A549 treated with DMSO at 1 μM for 4 hours (cell line): ENCODE data around the gene ZNF358. TPM values are rescaled to one million over a fixed set of nuclear protein-coding genes. Genes with fewer than 3 reads are reported as not detected.

ENCODE experiments used
- total RNA-seq: library from RNA; stranded (reverse); fragments of 200-300 nt; extraction: Qiagen RNA extraction; gene quantifications from 5 replicates; pipeline ENCODE4 v1.2.3, GENCODE V29; 2022; ENCODE audit warnings: low read depth

The ZNF358 gene
- total RNA-seq, result 14.7 to 21.4 TPM (median 16.0 TPM) in 5 replicates

DNA sequence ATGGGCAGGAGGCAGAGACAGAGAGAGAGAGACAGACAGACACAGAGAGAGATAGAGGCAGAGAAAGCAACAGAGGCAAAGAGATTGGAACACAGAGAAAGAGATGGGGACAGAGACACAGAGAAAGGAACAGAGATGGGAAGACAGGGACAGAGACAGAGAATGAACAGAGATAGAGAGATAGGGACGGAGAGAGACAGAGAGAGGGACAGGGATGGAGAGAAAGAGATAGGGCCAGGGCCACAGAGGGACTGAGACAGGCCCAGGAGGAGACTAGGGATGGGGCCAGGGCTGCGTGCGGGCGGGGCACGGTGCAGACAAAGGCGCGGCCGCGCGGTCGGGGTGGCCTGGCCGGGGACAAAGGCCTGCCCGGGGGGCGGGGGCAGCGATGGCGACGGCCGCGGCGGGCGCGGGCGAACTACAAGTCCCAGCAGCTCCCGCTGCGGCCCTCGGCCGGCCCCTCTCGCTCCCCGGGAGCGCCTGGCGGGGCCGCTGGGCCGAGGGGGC is at the start of gene ZNF358:
Gene ZNF358 (plus strand): TSS at position 459 of the 507 bp plus-strand sequence. CDS start 3,140 bp downstream, outside the sequence.

DNA sequence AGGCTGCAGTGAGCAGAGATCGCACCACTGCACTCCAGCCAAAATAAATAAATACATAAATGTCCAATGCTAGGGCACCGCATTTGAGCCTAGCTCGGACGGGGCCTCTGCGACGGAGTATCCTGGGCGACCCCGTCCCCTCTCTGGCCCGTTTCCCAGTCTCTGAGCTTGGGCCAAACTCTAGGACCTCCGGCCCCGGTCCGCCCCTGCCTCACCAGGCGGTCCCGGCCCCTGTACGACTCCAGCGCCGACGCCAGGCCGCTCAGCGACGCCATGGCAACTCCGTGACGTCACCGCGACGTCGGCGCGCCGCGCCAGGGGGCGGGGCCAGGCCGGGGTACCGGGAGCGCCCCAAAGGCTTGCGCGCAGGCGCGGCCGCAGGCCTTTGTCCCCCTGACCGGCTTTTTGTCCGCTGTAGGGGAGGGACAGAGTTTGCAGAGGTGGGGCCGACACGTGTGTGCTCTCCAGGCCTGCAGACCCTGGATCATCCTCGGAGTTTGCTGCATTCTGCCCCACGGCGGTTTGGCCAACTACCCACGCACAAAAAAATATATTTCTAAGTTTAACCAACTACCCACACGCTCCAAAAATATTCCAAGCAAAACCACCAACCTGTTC is 27.1 kb upstream of the ZNF358 start, which contains the start of gene PEX11G:
Gene PEX11G (minus strand): TSS at position 300 of the 618 bp plus-strand sequence. CDS start 25 bp downstream, at position 275.

DNA sequence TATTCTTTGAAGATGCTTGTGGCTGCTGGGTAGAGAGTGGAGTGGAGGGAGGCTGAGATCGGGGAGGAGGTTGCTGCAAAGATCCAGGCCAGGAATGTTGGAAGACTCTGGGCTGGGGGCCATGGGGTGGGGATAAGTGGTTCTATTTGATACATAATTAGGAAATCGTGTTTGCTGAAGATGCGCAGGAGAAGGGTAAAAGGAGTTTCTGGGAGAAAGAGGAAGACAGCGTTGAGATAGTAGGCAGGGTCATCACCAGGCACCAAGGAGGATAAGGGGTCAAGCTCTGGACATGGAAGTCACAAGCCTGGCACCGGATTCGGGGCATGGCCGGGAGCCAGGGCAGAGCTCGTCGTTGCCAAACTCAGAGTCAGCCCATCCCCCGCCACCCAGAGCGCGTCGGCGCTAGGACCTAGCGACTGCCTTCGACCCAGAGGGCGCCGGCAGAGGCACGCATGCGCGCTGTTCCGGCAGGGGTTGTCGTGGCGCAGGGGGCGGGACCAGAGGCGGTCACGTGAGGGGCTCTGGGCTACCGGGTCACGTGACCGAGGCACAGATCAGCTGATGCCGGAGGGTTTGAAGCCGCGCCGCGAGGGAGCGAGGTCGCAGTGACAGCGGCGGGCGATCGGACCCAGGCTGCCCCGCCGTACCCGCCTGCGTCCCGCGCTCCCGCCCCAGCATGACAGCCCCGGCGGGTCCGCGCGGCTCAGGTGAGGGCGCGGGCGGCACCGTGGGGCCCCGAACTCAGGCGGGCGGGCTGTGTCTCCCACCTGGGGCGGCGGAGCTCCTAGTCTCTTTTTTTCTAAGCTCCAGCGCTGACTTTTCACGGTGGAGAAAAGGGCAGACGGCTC is 6.4 kb downstream of the ZNF358 start, which contains the start of gene MCOLN1:
Gene MCOLN1 (plus strand): TSS at position 553 of the 851 bp plus-strand sequence. CDS start 127 bp downstream, at position 680.

DNA sequence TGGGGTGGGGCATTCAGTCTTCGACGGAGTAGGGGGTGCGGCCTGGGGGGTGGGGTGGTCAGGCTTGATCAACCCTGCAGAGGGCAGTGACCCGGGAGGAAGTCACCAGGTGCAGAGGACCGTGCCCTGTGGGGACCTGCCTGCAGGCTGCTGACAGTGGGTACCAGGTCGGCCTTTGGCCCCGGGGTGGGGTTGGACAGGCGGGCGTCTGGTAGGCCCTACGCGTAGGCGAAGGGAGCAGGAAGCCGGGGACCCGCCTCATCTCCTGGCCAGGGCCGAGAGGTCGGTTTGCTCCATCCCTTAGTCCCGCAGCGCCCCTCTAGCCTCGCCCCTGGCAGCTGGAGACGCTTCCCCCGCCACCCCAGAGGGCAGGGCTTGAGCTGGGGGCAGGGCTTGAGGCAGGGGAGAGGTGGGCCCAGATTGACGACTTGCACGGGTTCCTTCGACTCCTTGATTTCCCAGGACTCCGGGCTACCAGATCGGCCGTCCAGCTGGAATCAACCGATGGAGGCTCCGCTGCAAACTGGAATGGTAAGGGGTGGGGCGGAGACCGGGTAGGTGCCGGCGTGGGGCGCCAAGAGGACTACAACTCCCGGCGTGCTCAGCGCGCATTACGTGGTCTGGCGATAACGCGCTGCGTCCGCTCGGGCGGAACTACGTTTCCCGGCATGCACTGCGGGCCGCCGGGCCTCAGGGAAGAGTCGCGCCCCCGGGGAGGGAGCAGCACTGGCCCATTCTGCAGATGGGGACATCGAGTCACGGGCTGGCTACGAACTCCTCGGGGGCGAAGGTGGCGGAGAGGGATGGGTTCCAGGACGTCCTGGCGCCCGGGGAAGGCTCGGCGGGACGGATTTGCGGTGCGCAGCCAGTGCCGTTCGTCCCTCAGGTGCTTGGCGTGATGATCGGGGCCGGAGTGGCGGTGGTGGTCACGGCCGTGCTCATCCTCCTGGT is 19.4 kb downstream of the ZNF358 start, which contains the start of gene PNPLA6:
Gene PNPLA6 (plus strand): TSS at position 671 of the 951 bp plus-strand sequence. CDS start 72 bp downstream, at position 743.

Other genes starting within 250 kb of the ZNF358 start
- 2.4 to 3.1 TPM (median 2.9 TPM) in 5 replicates for gene INSR, start 221.7 kb upstream of the ZNF358 start, total RNA-seq
- gene ARHGEF18, start 167.2 kb upstream of the ZNF358 start, total RNA-seq, result 45.9 to 56.3 TPM (median 54.0 TPM) in 5 replicates
- 1.7 to 2.3 TPM (median 1.9 TPM) in 5 replicates for gene PEX11G, start 27.1 kb upstream of the ZNF358 start, total RNA-seq
- 9.9 to 15.7 TPM (median 11.8 TPM) in 5 replicates for gene MCOLN1, start 6.5 kb downstream of the ZNF358 start, total RNA-seq
- 32.5 to 42.9 TPM (median 34.6 TPM) in 5 replicates for gene PNPLA6, start 19.6 kb downstream of the ZNF358 start, total RNA-seq
- 2.5 to 4.6 TPM (median 4.1 TPM) in 5 replicates for gene CAMSAP3, start 79.8 kb downstream of the ZNF358 start, total RNA-seq
- gene XAB2, start 113.4 kb downstream of the ZNF358 start, total RNA-seq, result 22.3 to 28.5 TPM (median 25.5 TPM) in 5 replicates
- gene PET100, start 113.7 kb downstream of the ZNF358 start, total RNA-seq, result 44.0 to 65.6 TPM (median 46.6 TPM) in 5 replicates
- gene PCP2, start 117.6 kb downstream of the ZNF358 start, total RNA-seq, result not detected in 5 replicates
- 36.6 to 42.0 TPM (median 39.7 TPM) in 5 replicates for gene STXBP2, start 121.0 kb downstream of the ZNF358 start, total RNA-seq
- not detected in 5 replicates for gene RETN, start 152.9 kb downstream of the ZNF358 start, total RNA-seq
- gene MCEMP1, start 161.0 kb downstream of the ZNF358 start, total RNA-seq, result not detected in 5 replicates
- gene TRAPPC5, start 164.7 kb downstream of the ZNF358 start, total RNA-seq, result 43.8 to 95.6 TPM (median 89.8 TPM) in 5 replicates
- gene FCER2, start 186.0 kb downstream of the ZNF358 start, total RNA-seq, result not detected in 5 replicates
- not detected in 5 replicates for gene CLEC4G, start 216.0 kb downstream of the ZNF358 start, total RNA-seq
- not detected in 5 replicates for gene CD209, start 231.4 kb downstream of the ZNF358 start, total RNA-seq
- 0.06 TPM in 1 of 5 replicates, not detected in the others for gene CLEC4M, start 247.1 kb downstream of the ZNF358 start, total RNA-seq